Measurements from ENCODE around the gene PDE6D. TPM values are rescaled to one million over a fixed set of nuclear protein-coding genes. Genes with fewer than 3 reads are reported as not detected.

Gene PDE6D
- total and polyA plus RNA-seq, 2 of the 4 experiments (the other 2 are of a cell fraction): 13.8 to 24.7 TPM

DNA sequence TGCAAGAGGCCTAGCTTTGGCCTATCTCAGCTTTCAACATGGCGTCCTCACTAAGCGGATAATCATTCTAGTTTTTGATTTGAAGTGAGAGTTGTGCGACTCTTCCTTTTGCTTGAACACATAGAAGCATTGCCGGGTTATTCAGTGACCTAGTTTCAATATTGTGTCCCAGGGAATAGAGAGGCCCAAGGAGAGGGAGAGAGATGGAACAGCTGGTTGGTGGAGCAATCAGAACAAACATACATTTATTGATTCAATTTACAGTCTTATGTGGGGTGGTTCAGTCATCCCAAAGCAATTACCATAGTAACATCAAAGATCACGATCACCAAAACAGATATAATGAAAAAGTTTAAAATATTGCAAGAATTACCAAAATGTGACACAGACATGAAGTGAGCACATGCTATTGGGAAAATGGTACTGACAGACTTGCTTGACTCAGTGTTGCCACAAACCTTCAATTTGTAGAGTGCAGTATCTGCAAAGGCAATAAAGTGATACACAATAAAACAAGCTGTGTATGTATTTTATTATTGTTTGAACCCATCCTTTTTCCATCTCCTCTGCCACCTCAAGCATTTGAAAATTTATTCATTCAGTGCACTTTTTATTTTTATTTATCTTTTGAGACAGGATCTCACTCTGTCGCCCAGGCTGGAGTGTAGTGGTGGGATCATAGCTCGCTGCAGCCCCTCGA, 35.4 kb upstream of the PDE6D start:
- BruUV-seq (replicated peaks): no TSS peak
- Histone ChIP-seq H3K4me2 (ENCODE audit: low read depth, low read length) (no peak overlapping the region), H3K9me1 (ENCODE audit: insufficient read depth, low read length) (peaks cover 5% of the 10 kb centered on the region; the same call in 1 of the 2 replicates), H4K5ac (ENCODE audit: low read depth, low read length) (no peak overlapping the region), H3K36me3 (ENCODE audit: control insufficient read depth, insufficient read depth, low read length) (peaks cover 4% of the 10 kb centered on the region; the same call in 1 of the 2 replicates), H3K9ac (ENCODE audit: low read depth, low read length) (no peak overlapping the region), H2BK120ac (ENCODE audit: low read depth, low read length) (no peak overlapping the region), H2AK9ac (replicated peaks; ENCODE audit: low read depth, low read length, poor library complexity) (no peak overlapping the region), H4K8ac (ENCODE audit: low read depth in 2 of 2, low read length in 2 of 2) (no peak overlapping the region), H4K91ac (ENCODE audit: insufficient read depth, low read depth, low read length) (no peak overlapping the region), H2BK5ac (ENCODE audit: low read depth, low read length, poor library complexity, severe bottlenecking) (no peak overlapping the region), H3K4me1 (ENCODE audit: control insufficient read depth, insufficient read depth, low read length) (no peaks in the 10 kb centered on the region), H4K20me1 (ENCODE audit: insufficient read depth, low read length) (no peaks in the 10 kb centered on the region), H3K4ac (ENCODE audit: low read depth, low read length) (no peak overlapping the region), H3K18ac (ENCODE audit: low read depth, low read length) (no peak overlapping the region), H2BK15ac (ENCODE audit: low read depth, low read length) (no peak overlapping the region), H2AFZ (replicated peaks; ENCODE audit: low read length, poor library complexity) (no peak overlapping the region), H3K9me3 (ENCODE audit: control insufficient read depth, insufficient read depth, low read length) (peaks cover 3% of the 10 kb centered on the region; the same call in 1 of the 2 replicates), H3K4me3 (ENCODE audit: insufficient read depth, low read depth, low read length) (no peak overlapping the region), H3K14ac (replicated peaks; ENCODE audit: low read depth, low read length) (no peak overlapping the region), H3K79me1 (ENCODE audit: low read depth in 1 of 2, low read length in 2 of 2) (0 out of 4 replicates have a peak, but pooled peaks cover 0 to under 1% of the 10 kb centered on the region in 2 experiments), H3K27ac (ENCODE audit: insufficient read depth, low read length) (no peak overlapping the region), H2AK5ac (ENCODE audit: low read depth, low read length) (no peak overlapping the region), H3K56ac (ENCODE audit: extremely low read depth, insufficient read depth, low read length) (no peak overlapping the region), H3K23ac (ENCODE audit: low read depth, low read length) (no peak overlapping the region), H2BK20ac (ENCODE audit: low read depth, low read length) (no peak overlapping the region), H3K27me3 (ENCODE audit: control insufficient read depth, insufficient read depth, low read length) (peaks cover 3% of the 10 kb centered on the region)
- ATAC-seq (ENCODE audit: low read depth) (no peak), DNase-seq (no peak)
- POLR2A ChIA-PET (ENCODE audit: unreplicated experiment): no interaction called here
- in situ Hi-C loops (cut with MboI; ENCODE audit: low sequenced_read_pairs): loop anchor here (10.0 kb wide), 1 partner anchor 48 kb away; no protein-coding TSS in a partner anchor
- dilution Hi-C loops (cut with HindIII; ENCODE audit: low sequenced_read_pairs, unreplicated experiment): no loop called here
- no peak for TF ChIP-seq BHLHE40 (IDR thresholded peaks at IDR 0.05; ENCODE audit: low read depth, low read length)
- no peak for TF ChIP-seq CEBPB (IDR thresholded peaks at IDR 0.05; ENCODE audit: low read depth, low read length)
- no peak for TF ChIP-seq POLR2A (IDR thresholded peaks at IDR 0.05; ENCODE audit: low read depth, low read length)
- no peak for TF ChIP-seq MAFK (IDR thresholded peaks at IDR 0.05; ENCODE audit: low read depth, low read length)
- TF ChIP-seq SMC3 (IDR thresholded peaks at IDR 0.05; ENCODE audit: low read depth, low read length): no peak
- TF ChIP-seq, protein P1, sequence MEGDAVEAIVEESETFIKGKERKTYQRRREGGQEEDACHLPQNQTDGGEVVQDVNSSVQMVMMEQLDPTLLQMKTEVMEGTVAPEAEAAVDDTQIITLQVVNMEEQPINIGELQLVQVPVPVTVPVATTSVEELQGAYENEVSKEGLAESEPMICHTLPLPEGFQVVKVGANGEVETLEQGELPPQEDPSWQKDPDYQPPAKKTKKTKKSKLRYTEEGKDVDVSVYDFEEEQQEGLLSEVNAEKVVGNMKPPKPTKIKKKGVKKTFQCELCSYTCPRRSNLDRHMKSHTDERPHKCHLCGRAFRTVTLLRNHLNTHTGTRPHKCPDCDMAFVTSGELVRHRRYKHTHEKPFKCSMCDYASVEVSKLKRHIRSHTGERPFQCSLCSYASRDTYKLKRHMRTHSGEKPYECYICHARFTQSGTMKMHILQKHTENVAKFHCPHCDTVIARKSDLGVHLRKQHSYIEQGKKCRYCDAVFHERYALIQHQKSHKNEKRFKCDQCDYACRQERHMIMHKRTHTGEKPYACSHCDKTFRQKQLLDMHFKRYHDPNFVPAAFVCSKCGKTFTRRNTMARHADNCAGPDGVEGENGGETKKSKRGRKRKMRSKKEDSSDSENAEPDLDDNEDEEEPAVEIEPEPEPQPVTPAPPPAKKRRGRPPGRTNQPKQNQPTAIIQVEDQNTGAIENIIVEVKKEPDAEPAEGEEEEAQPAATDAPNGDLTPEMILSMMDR (conservative IDR thresholded peaks at IDR 0.05; ENCODE audit: low read depth, low read length): no peak
- TF ChIP-seq MXI1 (IDR thresholded peaks at IDR 0.05; ENCODE audit: borderline replicate concordance, low read depth, low read length): no peak
- TF ChIP-seq NFE2L2 (IDR thresholded peaks at IDR 0.05; ENCODE audit: low read depth, low read length): no peak
- no peak for TF ChIP-seq MAZ (IDR thresholded peaks at IDR 0.05; ENCODE audit: borderline replicate concordance, low read depth, low read length)
- no peak for TF ChIP-seq FOS (IDR thresholded peaks at IDR 0.05; ENCODE audit: low read depth, low read length)
- TF ChIP-seq, protein P2, sequence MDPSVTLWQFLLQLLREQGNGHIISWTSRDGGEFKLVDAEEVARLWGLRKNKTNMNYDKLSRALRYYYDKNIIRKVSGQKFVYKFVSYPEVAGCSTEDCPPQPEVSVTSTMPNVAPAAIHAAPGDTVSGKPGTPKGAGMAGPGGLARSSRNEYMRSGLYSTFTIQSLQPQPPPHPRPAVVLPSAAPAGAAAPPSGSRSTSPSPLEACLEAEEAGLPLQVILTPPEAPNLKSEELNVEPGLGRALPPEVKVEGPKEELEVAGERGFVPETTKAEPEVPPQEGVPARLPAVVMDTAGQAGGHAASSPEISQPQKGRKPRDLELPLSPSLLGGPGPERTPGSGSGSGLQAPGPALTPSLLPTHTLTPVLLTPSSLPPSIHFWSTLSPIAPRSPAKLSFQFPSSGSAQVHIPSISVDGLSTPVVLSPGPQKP (IDR thresholded peaks at IDR 0.05; ENCODE audit: borderline replicate concordance, low read depth, low read length): no peak
- 100% methylated on average over 1 of the region's 8 CpGs; no CpG with 5 or more reads in 1 of the 2 experiments for WGBS, 2 experiments (ENCODE audit: extremely low coverage in 2 of 2, insufficient read length in 1 of 2)
- intact Hi-C loops (cut with micrococcal nuclease): no loop called here
- CTCF ChIA-PET: interaction anchor here (0.5 to 0.6 kb wide), 2 partner anchors 11 to 575 kb away, joined by 3 read pairs; no protein-coding TSS in a partner anchor

Data from IMR-90 (cell line).